OCI-LY1 (cell line): ENCODE results near the gene USP24.

ENCODE experiments used
- EZH2 ChIP-seq: fragments of 200-600 bp; sonication (generic), shearing (Covaris generic); IDR thresholded peaks from 2 replicates; pipeline ENCODE4 v1.8.0; 2017; ENCODE audit warnings: borderline replicate concordance, mixed run types, mild to moderate bottlenecking, antibody characterized with exemption, low read length, moderate library complexity, mixed read lengths
- TF ChIP-seq, protein P1 (sequence below): fragments of 200-600 bp; sonication (generic), shearing (Covaris generic); IDR thresholded peaks from 2 replicates; pipeline ENCODE4 v1.5.1; 2017; ENCODE audit warnings: mild to moderate bottlenecking, antibody characterized with exemption, low read length, moderate library complexity, mixed read lengths

DNA sequence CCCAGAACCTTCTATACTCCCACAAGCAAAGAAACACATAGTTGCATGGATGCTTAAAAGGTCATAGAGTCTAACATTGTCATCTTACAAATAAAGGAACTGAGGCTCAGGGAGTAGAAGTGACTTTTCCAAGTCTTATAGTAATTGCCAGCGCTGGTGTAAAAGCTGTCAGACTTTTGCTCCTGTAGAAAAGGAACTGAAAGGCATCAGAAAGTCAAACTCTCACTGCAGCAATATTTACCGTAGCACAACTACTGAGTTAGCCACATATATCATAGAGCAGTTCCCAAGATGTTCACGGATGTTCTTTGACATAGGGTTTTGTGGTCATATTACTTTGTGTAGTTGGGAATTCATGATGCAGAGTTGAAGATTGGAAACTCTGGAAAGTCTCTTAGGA is 16.6 kb upstream of the USP24 start:
- TF ChIP-seq, protein P1, sequence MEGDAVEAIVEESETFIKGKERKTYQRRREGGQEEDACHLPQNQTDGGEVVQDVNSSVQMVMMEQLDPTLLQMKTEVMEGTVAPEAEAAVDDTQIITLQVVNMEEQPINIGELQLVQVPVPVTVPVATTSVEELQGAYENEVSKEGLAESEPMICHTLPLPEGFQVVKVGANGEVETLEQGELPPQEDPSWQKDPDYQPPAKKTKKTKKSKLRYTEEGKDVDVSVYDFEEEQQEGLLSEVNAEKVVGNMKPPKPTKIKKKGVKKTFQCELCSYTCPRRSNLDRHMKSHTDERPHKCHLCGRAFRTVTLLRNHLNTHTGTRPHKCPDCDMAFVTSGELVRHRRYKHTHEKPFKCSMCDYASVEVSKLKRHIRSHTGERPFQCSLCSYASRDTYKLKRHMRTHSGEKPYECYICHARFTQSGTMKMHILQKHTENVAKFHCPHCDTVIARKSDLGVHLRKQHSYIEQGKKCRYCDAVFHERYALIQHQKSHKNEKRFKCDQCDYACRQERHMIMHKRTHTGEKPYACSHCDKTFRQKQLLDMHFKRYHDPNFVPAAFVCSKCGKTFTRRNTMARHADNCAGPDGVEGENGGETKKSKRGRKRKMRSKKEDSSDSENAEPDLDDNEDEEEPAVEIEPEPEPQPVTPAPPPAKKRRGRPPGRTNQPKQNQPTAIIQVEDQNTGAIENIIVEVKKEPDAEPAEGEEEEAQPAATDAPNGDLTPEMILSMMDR = no peak
- TF ChIP-seq EZH2 = no peak
